HepG2 (cell line): ENCODE measurements around the gene ZKSCAN8. TPM values are rescaled to one million over a fixed set of nuclear protein-coding genes. Genes with fewer than 3 reads are reported as not detected.

Experiments
- AGO1 ChIP-seq: fragments of 200-400 bp; formaldehyde crosslinking; IDR thresholded peaks from 2 replicates; pipeline ENCODE4 v1.6.1; 2017; ENCODE audit warnings: mild to moderate bottlenecking, low read depth, low read length, moderate library complexity; ENCODE audit not compliant: poor library complexity, severe bottlenecking
- ARID3A ChIP-seq: IDR thresholded peaks from 2 replicates; pipeline ENCODE4 v1.6.1; 2012; ENCODE audit warnings: low read depth, low read length, improper control_type of control experiment
- DBP ChIP-seq: sonication (generic); formaldehyde crosslinking; IDR thresholded peaks from 2 replicates; pipeline ENCODE4 v1.4.0; 2020; ENCODE audit warnings: missing genetic modification reagents; ENCODE audit errors: not compliant biosample characterization
- HNF4G ChIP-seq, 2 experiments: sonication (generic) in 1 of 2; formaldehyde crosslinking in 1 of 2; IDR thresholded peaks; 2 replicates each; pipeline versions ENCODE4 v1.4.0 to v1.6.1; 2011 to 2020; ENCODE audit warnings: borderline replicate concordance in 2 of 2, low read depth in 2 of 2, mild to moderate bottlenecking in 2 of 2, low read length in 1 of 2, missing genetic modification reagents in 1 of 2, moderate library complexity in 1 of 2
- MTF1 ChIP-seq: sonication (generic); formaldehyde crosslinking; IDR thresholded peaks from 2 replicates; pipeline ENCODE4 v1.5.0; 2020; ENCODE audit warnings: missing genetic modification reagents
- THYN1 ChIP-seq: sonication (generic); formaldehyde crosslinking; IDR thresholded peaks from 2 replicates; pipeline ENCODE4 v1.8.1; 2023; ENCODE audit warnings: low read depth, mild to moderate bottlenecking, moderate library complexity, missing genetic modification reagents, borderline replicate concordance
- ZNF142 ChIP-seq: sonication (generic); formaldehyde crosslinking; IDR thresholded peaks from 2 replicates; pipeline ENCODE4 v1.4.0; 2020; ENCODE audit warnings: missing genetic modification reagents
- ZNF333 ChIP-seq: sonication (generic); formaldehyde crosslinking; IDR thresholded peaks from 2 replicates; pipeline ENCODE4 v1.4.0; 2020; ENCODE audit warnings: mild to moderate bottlenecking, missing genetic modification reagents, borderline replicate concordance
- ZNF362 ChIP-seq: sonication (generic); formaldehyde crosslinking; IDR thresholded peaks from 2 replicates; pipeline ENCODE4 v1.4.0; 2020; ENCODE audit warnings: missing genetic modification reagents, mild to moderate bottlenecking, borderline replicate concordance
- ZNF562 ChIP-seq: sonication (generic); formaldehyde crosslinking; IDR thresholded peaks from 2 replicates; pipeline ENCODE4 v1.8.0; 2022; ENCODE audit warnings: missing genetic modification reagents, borderline replicate concordance
- ZNF576 ChIP-seq: sonication (generic); formaldehyde crosslinking; IDR thresholded peaks from 2 replicates; pipeline ENCODE4 v1.4.0; 2020; ENCODE audit warnings: mild to moderate bottlenecking, missing genetic modification reagents
- ZNF598 ChIP-seq: sonication (generic); formaldehyde crosslinking; IDR thresholded peaks from 2 replicates; pipeline ENCODE4 v1.5.1; 2020; ENCODE audit warnings: mild to moderate bottlenecking, missing genetic modification reagents, borderline replicate concordance
- ZNF772 ChIP-seq: sonication (generic); formaldehyde crosslinking; IDR thresholded peaks from 2 replicates; pipeline ENCODE4 v1.5.0; 2020; ENCODE audit warnings: mild to moderate bottlenecking, missing genetic modification reagents
- ZNF883 ChIP-seq: sonication (generic); formaldehyde crosslinking; IDR thresholded peaks from 2 replicates; pipeline ENCODE4 v1.5.1; 2020; ENCODE audit warnings: mild to moderate bottlenecking, missing genetic modification reagents; ENCODE audit errors: not compliant biosample characterization
- polyA plus RNA-seq, 8 experiments: library from polyadenylated mRNA; depleted of rRNA in 3 of 8; stranded (reverse) in 7 of 8; unstranded in 1 of 8; fragments of >200 nt; fragmentation: Illumina TruSeq in 4 of 8; extraction: Trizol in 4 of 8; gene quantifications; 2 replicates each; pipeline versions ENCODE4 v1.2.1 to v1.2.3, GENCODE V29; 2011 to 2016; ENCODE audit warnings: low read depth in 4 of 8, missing spikeins in 1 of 8, mixed read lengths in 1 of 8; ENCODE audit not compliant: insufficient read depth in 1 of 8
- total RNA-seq, 5 experiments: library from RNA; depleted of rRNA; stranded (reverse); fragments of >200 nt; fragmentation: Illumina TruSeq; extraction: Trizol; gene quantifications; 2 replicates each; pipeline ENCODE4 v1.2.3, GENCODE V29; 2016; ENCODE audit warnings: low read depth in 1 of 5

The ZKSCAN8 gene
- total and polyA plus RNA-seq, 2 of the 13 experiments (the other 11 are each of a cell fraction or from before 2014, with no cell fraction given), result 12.4 to 20.9 TPM

DNA sequence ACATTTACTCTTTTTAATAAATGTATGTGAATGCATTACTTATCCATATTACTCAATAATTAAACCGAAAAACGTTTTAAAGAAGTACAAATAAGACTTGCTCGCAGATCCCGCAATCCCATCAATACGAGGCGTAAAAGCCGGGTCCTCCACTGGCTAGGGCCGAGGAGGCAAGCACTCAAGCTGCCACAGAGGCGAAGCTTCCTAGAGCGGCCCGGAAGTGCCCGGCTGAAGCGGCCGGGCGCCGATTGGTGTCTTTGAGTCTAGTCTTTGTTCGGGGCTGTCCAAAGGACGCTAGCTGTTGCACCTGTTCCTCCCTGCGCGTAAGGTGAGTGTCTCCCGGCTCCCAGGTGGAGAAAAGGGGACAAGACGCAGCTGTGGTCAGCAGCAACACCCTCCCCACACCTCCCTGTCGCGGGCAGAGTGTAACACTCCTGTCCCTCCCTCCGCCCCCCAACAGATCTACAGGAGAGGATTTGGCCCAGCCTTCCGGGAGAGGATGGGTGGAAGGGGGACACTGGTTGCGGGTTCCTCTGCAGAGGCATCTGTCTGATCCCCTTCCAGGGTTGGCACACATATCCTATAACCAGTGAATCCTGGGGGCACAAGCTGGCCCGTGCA, 17.2 kb upstream of the ZKSCAN8 start, which contains the start of gene ZSCAN16 (continued):
- TF ChIP-seq ZNF772, result no peak; the same call in 1 of the 2 replicates
- peak; percentile 95 for TF ChIP-seq ZNF142 (CRISPR knock-in tag)
- peak; percentile 84 for TF ChIP-seq ZNF883 (CRISPR knock-in tag)
- TF ChIP-seq ZNF562 (CRISPR knock-in tag), result no peak
- no peak for TF ChIP-seq ARID3A
- no peak for TF ChIP-seq MTF1 (CRISPR knock-in tag)
- TF ChIP-seq DBP, result peak; percentile 76
- peak; percentile 80; the same call in 1 of the 2 replicates for TF ChIP-seq ZNF598 (CRISPR knock-in tag)
- peak; percentile 38; the same call in 1 of the 2 replicates for TF ChIP-seq HNF4G (IDR thresholded peaks at IDR 0.05; ENCODE audit: borderline replicate concordance, low read depth, low read length)
- TF ChIP-seq HNF4G (CRISPR knock-in tag; IDR thresholded peaks at IDR 0.05; ENCODE audit: borderline replicate concordance, low read depth), result 0 out of 2 replicates have a peak, but pooled peaks have one; percentile 28
- peak; percentile 39 for TF ChIP-seq AGO1
- no peak for TF ChIP-seq ZNF576 (CRISPR knock-in tag)
- no peak for TF ChIP-seq THYN1 (CRISPR knock-in tag)
- no peak for TF ChIP-seq ZNF362 (CRISPR knock-in tag)
- peak; percentile 62; the same call in 1 of the 2 replicates for TF ChIP-seq ZNF333
